GM10248 (cell line): ENCODE data around the gene TRAPPC3L.

Experiments used
- CTCF ChIA-PET: fragments of 300-600 bp; sonication (Branson Sonifier 250); formaldehyde crosslinking; extraction: SDS; loops from one replicate; lab custom pipeline; 2021; ENCODE audit warnings: antibody characterized with exemption; lab: Yijun Ruan, JAX
- POLR2A ChIA-PET: fragments of 350-650 bp; sonication (Branson Sonifier 250); formaldehyde crosslinking; extraction: SDS; loops from one replicate; lab custom pipeline; 2020; ENCODE audit warnings: antibody characterized with exemption; lab: Yijun Ruan, JAX
- DNase-seq: peaks from one replicate; pipeline ENCODE4 v3.0.0; 2012; ENCODE audit errors: extremely low spot score
- TF ChIP-seq, protein P1 (sequence below): IDR thresholded peaks from 2 replicates; pipeline ENCODE4 v1.5.1; 2012; ENCODE audit warnings: mild to moderate bottlenecking, low read depth; ENCODE audit errors: extremely low read depth, missing control alignments, control extremely low read depth

Gene TRAPPC3L

DNA sequence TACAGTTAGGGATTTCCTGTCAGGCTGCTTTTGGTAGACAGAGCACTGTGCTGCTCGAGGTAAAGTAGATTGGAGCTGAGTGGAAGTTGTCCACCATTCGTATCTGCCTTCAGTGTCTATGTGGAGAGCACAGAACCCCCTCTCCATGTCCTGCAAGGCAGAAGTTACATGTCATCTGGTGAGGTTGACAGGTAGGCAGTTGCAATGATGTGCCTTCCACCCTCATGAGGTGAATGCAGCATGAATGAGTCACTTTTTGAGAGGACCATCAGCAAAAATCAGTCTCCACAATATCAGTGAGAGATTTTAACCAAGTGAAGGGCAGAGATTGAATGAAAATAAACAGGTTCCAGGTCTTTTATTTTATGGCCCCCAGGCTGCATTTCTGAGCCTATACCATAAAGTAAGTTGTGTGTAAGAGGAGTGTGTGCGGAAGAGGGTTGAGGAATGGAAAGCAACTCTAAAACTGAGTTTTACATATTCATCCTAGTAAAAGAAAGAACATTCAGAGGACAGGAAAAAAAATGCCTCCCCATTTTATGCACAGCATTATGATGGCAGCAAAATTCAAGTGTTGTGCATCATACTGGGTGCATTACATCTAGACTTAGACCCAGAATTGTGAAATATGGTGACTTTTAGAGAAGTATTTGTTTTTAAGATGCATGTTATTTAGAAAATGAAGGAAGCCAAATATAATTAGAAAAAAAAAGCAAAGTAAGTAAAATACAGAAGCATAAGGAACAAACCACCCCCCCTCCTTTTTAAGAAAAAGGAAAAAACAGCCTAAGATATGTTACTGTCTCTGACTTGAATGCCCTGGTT lies 15.8 kb downstream of the TRAPPC3L start:
- CTCF ChIA-PET = interaction anchor here (0.8 to 1.6 kb wide), 6 partner anchors 14 to 261 kb away, joined by 3 to 4 read pairs (median 3); partner anchors contain the start of gene TSPYL1
- TF ChIP-seq, protein P1, sequence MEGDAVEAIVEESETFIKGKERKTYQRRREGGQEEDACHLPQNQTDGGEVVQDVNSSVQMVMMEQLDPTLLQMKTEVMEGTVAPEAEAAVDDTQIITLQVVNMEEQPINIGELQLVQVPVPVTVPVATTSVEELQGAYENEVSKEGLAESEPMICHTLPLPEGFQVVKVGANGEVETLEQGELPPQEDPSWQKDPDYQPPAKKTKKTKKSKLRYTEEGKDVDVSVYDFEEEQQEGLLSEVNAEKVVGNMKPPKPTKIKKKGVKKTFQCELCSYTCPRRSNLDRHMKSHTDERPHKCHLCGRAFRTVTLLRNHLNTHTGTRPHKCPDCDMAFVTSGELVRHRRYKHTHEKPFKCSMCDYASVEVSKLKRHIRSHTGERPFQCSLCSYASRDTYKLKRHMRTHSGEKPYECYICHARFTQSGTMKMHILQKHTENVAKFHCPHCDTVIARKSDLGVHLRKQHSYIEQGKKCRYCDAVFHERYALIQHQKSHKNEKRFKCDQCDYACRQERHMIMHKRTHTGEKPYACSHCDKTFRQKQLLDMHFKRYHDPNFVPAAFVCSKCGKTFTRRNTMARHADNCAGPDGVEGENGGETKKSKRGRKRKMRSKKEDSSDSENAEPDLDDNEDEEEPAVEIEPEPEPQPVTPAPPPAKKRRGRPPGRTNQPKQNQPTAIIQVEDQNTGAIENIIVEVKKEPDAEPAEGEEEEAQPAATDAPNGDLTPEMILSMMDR = no peak
- POLR2A ChIA-PET = no interaction called here
- DNase-seq = no peak

DNA sequence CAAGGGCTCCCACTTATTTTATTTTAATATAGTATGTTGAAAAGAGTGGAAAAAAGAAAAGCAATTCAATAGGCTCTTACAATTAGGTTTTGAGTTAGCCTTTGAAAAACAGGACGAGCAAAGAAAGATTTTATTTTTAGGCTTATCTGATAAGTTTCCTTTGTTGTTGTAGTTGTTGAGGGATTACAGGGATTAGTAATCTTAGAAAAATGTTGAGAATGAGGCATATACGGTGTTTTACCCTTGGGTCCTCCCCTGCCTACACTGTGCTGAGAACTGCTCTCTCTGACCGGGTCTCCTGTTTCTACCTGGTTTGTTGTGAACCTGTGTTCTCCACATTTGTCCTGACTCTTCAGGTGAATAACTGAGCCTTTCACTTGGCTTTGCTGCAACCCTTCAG lies 16.7 kb downstream of the TRAPPC3L start:
- CTCF ChIA-PET = interaction anchor here (1.0 to 1.6 kb wide), 3 partner anchors 13 to 260 kb away, joined by 3 to 4 read pairs (median 3); no protein-coding TSS in a partner anchor
- DNase-seq = no peak
- TF ChIP-seq, protein P1 = no peak
- POLR2A ChIA-PET = no interaction called here

DNA sequence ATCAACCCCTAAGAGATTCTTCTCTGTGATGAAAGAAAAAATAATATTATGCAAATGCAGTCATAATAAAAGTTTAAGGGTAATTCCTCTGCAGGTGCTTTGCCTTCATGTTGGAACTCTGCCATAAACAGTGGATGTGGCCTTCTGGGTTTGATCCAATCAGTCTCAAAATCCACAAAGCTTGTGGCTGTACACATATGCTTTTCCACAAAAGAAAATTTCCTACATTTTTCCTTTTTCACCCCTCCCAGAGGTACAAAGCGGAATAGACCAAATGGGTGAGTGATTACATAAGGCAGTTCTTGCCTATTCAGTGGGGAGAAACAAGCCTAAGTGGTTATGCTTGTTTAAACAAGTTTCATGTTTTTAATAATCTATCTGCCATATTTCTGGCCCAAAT lies 17.4 kb downstream of the TRAPPC3L start:
- ChIA-PET CTCF (interaction anchor here (1.3 to 1.6 kb wide), 2 partner anchors 241 to 259 kb away, joined by 3 to 4 read pairs; no protein-coding TSS in a partner anchor), POLR2A (no interaction called here)
- TF ChIP-seq, protein P1 = no peak
- no peak for DNase-seq

DNA sequence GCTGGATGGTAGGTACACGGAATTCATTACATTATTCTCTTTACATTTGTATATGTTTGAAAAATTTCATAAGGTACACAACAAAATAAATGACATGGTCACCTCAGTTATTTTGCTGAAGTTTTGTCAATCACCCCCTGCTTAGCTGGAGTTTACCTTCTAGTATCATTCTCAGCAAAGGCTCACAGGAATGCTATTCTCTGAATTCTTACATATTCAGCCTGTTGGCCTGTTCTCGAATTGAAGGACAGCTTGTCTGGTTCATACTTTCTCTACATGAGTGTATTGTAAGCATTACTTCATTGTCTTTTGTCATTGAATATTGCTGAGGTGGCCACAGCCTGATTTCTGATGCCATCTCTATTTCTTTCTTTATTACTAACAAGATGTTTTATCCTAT lies 21.2 kb downstream of the TRAPPC3L start:
- TF ChIP-seq, protein P1 = no peak
- ChIA-PET CTCF (interaction anchor here (1.1 kb wide), 2 partner anchors 9 to 11 kb away, joined by 3 to 4 read pairs; no protein-coding TSS in a partner anchor), POLR2A (no interaction called here)
- no peak for DNase-seq

DNA sequence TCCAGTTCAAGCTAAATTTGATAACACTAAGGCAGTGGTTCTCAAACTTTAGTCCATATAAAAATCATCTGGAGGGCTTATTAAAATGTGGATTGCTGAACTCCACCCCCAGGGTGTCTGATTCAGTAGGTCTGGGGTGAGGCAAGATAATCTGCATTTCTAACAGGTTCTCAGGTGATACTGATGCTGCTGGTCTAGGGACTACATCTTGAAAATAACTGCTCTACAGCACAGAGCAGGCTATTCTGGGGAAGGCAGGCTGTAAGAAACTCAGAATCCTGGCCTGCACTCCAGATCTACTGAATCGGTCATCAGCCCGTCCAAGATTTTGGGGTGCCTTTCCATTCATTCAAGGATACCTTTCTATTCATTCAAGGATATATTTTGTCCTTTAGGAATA lies 22.6 kb downstream of the TRAPPC3L start:
- TF ChIP-seq, protein P1 = no peak
- no peak for DNase-seq
- ChIA-PET CTCF (interaction anchor here (0.9 to 2.2 kb wide), 5 partner anchors 10 to 254 kb away, joined by 3 to 9 read pairs (median 8); no protein-coding TSS in a partner anchor), POLR2A (no interaction called here)

DNA sequence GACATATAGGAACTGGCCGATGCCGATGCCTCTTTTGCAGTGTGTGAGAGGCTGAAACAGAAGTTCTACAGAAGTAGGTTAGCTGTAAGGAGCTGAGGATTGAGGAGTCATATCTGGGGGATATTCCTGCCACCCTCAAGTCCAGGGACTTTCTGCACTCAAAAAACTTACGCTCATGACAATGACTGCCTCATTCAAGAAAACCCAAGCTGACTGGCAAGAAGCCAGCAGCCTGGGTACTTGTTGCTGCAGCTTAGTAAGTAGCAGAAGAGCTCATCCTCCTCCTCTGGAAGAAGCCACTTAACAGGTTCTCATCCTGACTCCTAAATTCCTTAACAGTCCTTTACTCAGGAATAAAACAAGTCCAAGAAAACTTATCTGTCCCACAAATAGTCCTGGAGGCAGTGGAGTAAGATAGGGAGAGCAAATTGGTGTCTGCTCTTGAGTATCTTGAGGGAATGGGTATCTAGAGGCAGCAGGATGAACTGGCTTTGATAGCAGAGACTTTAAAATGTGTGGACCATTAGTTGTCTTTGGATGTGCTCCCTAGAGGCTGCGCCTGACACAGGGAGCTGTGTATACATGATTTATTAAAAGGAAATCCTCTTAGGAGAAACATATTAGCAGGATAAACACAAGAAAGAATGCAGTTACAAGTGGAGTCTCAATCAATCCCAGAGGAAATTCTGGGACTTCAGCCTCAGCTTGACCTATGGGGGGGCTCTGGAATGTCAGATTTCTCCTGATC lies 26.7 kb downstream of the TRAPPC3L start:
- ChIA-PET CTCF (interaction anchor here (0.9 to 5.1 kb wide), 4 partner anchors 14 to 231 kb away, joined by 4 to 23 read pairs (median 6); no protein-coding TSS in a partner anchor), POLR2A (no interaction called here)

More for the DNA sequence above, 26.7 kb downstream of the TRAPPC3L start:
- TF ChIP-seq, protein P1 = no peak
- DNase-seq = no peak
